HEK293 (cell line): ENCODE measurements around the gene EFCAB6.

ENCODE experiments used
- GLI2 ChIP-seq: fragments of 450-650 bp; formaldehyde crosslinking; IDR thresholded peaks from 2 replicates; pipeline ENCODE4; 2017; ENCODE audit warnings: missing biosample characterization, missing genetic modification characterization, low read depth, borderline replicate concordance
- GLIS1 ChIP-seq: fragments of 450-650 bp; formaldehyde crosslinking; IDR thresholded peaks from 2 replicates; pipeline ENCODE4 v1.5.1; 2016; ENCODE audit warnings: missing biosample characterization, missing genetic modification characterization
- KLF1 ChIP-seq: fragments of 450-650 bp; formaldehyde crosslinking; IDR thresholded peaks from 2 replicates; pipeline ENCODE4 v1.5.1; 2016; ENCODE audit warnings: missing biosample characterization, missing genetic modification characterization
- TCF7L2 ChIP-seq: IDR thresholded peaks from 2 replicates; pipeline ENCODE4 v1.6.1; 2011; ENCODE audit warnings: low read depth, mild to moderate bottlenecking, inconsistent platforms, low read length, moderate library complexity, borderline replicate concordance
- ZFP37 ChIP-seq: fragments of 450-650 bp; formaldehyde crosslinking; IDR thresholded peaks from 2 replicates; pipeline ENCODE4 v1.5.1; 2016; ENCODE audit warnings: missing biosample characterization, missing genetic modification characterization
- ZNF121 ChIP-seq: fragments of 450-650 bp; formaldehyde crosslinking; IDR thresholded peaks from 2 replicates; pipeline ENCODE4 v1.5.1; 2016; ENCODE audit warnings: missing biosample characterization, missing genetic modification characterization
- TF ChIP-seq, protein P1 (sequence below): fragments of 450-650 bp; formaldehyde crosslinking; IDR thresholded peaks from 2 replicates; pipeline ENCODE4 v1.5.1; 2016; ENCODE audit warnings: missing biosample characterization, missing genetic modification characterization
- TF ChIP-seq, protein P2 (sequence below): fragments of 450-650 bp; formaldehyde crosslinking; IDR thresholded peaks from 2 replicates; pipeline ENCODE4 v1.5.1; 2016; ENCODE audit warnings: missing biosample characterization, missing genetic modification characterization

DNA sequence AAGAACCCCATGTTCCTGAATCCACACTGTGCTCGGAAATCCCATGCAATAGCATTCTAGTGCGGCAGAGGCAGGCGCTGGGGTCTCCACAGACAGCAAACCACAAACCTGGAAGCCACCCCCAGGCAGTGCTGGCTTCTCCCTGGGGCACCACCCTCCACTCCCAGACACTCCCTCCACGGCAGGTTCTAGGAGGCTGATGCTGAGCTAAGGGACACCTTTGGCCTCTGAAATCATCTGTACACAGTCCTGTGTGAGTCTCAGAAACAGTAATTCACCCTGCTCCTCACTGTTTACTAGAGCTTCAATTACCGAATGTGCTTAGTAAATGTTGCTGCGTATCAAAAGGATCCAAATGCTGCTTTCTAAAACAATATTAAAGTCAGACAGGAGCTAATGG is 129.3 kb downstream of the EFCAB6 start:
- TF ChIP-seq, protein P1, sequence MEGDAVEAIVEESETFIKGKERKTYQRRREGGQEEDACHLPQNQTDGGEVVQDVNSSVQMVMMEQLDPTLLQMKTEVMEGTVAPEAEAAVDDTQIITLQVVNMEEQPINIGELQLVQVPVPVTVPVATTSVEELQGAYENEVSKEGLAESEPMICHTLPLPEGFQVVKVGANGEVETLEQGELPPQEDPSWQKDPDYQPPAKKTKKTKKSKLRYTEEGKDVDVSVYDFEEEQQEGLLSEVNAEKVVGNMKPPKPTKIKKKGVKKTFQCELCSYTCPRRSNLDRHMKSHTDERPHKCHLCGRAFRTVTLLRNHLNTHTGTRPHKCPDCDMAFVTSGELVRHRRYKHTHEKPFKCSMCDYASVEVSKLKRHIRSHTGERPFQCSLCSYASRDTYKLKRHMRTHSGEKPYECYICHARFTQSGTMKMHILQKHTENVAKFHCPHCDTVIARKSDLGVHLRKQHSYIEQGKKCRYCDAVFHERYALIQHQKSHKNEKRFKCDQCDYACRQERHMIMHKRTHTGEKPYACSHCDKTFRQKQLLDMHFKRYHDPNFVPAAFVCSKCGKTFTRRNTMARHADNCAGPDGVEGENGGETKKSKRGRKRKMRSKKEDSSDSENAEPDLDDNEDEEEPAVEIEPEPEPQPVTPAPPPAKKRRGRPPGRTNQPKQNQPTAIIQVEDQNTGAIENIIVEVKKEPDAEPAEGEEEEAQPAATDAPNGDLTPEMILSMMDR (tag by site-specific recombination) = no peak
- no peak for TF ChIP-seq TCF7L2
- no peak for TF ChIP-seq KLF1 (tag by site-specific recombination)
- TF ChIP-seq, protein P2, sequence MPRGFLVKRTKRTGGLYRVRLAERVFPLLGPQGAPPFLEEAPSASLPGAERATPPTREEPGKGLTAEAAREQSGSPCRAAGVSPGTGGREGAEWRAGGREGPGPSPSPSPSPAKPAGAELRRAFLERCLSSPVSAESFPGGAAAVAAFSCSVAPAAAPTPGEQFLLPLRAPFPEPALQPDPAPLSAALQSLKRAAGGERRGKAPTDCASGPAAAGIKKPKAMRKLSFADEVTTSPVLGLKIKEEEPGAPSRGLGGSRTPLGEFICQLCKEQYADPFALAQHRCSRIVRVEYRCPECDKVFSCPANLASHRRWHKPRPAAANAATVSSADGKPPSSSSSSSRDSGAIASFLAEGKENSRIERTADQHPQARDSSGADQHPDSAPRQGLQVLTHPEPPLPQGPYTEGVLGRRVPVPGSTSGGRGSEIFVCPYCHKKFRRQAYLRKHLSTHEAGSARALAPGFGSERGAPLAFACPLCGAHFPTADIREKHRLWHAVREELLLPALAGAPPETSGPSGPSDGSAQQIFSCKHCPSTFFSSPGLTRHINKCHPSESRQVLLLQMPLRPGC = no peak
- no peak for TF ChIP-seq ZFP37 (tag by site-specific recombination)
- TF ChIP-seq ZNF121 (tag by site-specific recombination) = no peak
- TF ChIP-seq GLI2 (tag by site-specific recombination) = no peak
- no peak for TF ChIP-seq GLIS1 (tag by site-specific recombination)
